Renal cortical epithelial cell (primary cell): ENCODE results near the gene MMP7. TPM values are rescaled to one million over a fixed set of nuclear protein-coding genes. Genes with fewer than 3 reads are reported as not detected.

Experiments
- DNase-seq: peaks from one replicate; pipeline ENCODE4 v3.0.0-alpha.2; 2011; ENCODE audit warnings: low read depth
- total RNA-seq: library from RNA; depleted of rRNA; stranded (reverse); fragments of >200 nt; gene quantifications from 2 replicates; pipeline ENCODE4 v1.2.3, GENCODE V29; 2014

MMP7 gene, protein sequence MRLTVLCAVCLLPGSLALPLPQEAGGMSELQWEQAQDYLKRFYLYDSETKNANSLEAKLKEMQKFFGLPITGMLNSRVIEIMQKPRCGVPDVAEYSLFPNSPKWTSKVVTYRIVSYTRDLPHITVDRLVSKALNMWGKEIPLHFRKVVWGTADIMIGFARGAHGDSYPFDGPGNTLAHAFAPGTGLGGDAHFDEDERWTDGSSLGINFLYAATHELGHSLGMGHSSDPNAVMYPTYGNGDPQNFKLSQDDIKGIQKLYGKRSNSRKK
- total RNA-seq, result 2,273 and 2,825 TPM in 2 replicates

- peak; percentile 98 for DNase-seq
Observed at GRCh38 chr11:102530558-102530957, at the start of gene MMP7. MMP7 (minus strand) TSS chr11:102530747; CDS start chr11:102530700, 47 bp downstream.

DNA sequence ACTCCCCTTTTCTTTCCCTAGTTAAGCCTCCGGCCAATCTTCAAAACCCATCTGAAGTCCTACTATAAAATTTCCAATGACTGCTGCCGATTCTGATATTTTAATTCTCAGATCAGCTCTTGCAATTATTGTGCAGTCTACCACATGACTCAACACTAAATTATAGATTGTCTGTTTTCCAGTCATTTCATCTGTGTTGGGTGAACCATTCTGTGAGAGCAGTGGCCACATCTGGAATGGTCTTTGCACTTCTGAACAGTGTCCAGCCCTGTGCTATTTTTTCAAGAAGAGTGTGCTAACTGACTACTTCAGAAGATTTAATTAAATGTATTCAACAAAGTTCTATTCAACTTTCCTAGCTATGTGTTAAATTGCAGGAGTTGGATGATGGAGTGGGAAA is 47.2 kb upstream of the MMP7 start:
- no peak for DNase-seq

GRCh38 chr11:102577182-102577581 is 46.6 kb upstream of the MMP7 start:
- peak; percentile 77 for DNase-seq

DNA sequence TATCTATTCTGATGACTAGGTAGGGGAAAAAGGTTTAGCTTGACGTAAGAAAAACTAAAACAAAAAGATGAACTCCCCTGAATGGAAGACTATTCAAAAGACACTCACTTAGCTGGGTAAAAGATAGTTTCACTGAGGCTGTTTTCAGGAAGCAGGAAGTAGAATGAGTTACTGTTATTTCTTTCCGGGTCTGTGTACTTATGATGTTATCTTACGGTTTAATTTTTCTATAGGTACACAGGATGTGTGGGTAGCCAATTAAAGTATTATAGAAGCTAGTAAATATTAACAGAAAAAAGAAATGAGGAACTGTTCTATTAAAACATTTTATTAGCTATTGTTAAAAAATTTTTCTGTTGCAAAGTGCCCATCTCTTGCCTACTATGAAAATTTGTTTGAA is 45.8 kb upstream of the MMP7 start:
- DNase-seq, result no peak

DNA sequence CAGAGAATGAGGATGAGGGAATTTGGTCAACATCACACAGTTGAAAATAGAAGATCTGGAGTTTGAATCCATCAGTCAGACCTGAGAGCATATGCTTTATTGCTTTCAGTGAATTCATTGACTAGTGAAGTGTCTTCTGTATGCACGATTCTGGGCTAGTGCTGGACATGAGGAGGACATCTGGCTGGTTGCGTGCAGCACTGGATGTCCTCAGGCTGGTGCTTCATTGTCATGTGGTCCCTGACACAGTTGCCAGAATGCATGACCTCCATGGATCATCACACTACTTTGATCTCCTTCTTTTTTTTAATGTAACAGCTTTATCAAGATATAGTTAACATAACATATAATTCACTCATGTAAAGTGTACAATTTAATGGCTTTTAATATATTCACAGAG is 44.5 kb upstream of the MMP7 start:
- no peak for DNase-seq

DNA sequence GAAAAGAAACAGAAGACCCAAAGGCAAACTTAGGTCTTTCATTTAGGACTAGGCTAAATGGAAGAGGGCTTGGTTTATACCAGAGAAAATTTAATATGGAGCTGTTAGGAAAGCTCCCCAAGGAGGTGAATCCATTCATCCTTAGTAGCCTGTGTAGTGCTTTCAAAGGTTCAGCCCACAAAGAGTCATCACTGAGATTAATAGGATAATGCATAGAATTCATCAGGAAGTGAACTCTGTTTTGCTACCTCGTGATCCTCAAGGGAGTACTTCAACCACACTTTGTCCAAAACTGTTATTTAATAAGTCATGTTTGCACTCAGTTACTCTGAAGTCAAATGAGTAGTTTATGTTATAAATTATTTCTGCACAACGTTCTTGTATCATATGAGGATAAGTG is 43.3 kb upstream of the MMP7 start:
- DNase-seq, result peak; percentile 46

GRCh38 chr11:102572554-102573220 is 42.1 kb upstream of the MMP7 start:
- DNase-seq, result no peak

- DNase-seq, result no peak
Observed at GRCh38 chr11:102568851-102569250, 38.3 kb upstream of the MMP7 start.

- no peak for DNase-seq
Observed at GRCh38 chr11:102566112-102566511, 35.6 kb upstream of the MMP7 start.

DNA sequence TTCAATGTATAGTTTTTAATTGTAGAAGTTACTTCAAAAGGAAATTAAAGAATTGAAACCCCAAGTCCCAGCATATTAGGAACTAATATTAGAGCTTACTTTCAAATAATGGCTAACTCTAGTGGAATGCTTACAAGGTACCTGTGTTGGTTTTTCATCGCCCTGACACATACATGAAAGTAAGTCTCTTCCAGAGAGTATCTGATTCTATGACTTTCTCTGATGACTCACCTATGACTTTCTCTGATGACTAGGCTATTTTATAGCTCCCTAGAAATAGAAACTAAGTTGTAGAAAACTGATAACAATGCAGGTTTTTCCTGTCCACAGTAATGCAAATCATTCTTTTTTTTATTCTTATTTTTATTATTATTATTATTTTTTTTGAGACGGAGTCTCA is 33.6 kb upstream of the MMP7 start:
- DNase-seq, result peak; percentile 96

- no peak for DNase-seq
Observed at GRCh38 chr11:102561636-102562035, 31.1 kb upstream of the MMP7 start.

- DNase-seq, result peak; percentile 98
Observed at GRCh38 chr11:102560555-102561011, 30.0 kb upstream of the MMP7 start.

DNA sequence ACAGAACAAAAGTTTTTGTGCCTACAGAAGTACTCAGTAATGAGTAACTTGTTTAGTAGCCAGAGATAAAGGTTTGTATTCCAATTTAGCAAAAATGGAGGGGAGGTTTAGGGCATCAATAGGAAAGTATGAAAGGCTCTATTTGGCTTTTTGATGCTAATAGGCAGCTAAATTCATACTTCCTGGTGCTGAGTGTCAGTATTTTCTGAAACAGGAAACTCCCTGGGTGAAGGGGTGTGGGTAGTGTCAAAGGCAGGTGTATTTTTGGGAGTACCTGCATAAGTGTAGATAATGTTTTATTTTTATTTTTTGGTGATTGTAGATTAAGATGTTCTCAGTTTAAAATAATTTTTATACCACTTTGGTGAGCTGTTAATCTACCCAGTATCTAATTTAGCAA is 29.3 kb upstream of the MMP7 start:
- DNase-seq, result no peak

DNA sequence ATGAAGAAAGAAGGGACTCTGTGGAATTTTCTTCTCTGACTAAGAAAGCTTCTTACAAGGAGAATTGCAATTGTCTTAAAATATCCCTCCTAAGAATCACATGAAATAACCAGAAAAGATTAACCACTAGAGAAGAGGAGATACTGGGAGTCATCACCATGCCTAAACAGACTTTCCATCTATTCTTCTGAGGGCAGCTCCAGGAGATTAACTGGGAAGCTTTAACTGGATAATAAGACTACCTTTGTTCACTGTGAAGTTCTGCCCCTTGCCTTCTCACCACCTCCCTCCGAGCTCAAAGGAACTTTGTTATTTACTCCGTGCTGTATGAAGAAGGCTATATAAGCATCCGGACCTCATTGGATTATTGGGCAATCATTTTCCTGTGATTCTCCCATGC is 24.5 kb upstream of the MMP7 start:
- no peak for DNase-seq

DNA sequence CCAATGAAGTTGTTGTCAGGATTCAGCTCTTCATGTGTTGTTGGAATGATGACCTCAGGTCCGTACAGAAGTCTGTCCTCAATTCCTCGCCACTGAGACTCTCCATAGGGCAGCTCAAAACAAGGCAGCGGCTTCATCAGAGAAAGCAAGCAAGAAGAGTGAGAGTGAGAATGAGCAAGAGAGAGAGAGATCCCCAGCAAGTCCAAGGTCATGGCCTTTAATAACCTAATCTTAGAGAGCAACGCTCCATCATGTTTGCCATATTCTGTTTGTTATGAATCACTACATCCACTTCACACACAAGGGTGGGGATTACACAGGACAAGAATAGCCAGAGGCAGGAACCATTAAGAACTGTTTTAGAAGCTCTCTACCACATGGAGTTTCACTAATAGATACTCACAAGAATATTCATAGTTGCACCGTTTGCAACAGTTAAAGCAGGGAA is 23.3 kb upstream of the MMP7 start:
- peak; percentile 72 for DNase-seq

GRCh38 chr11:102552447-102553194 is 22.1 kb upstream of the MMP7 start:
- DNase-seq, result peak; percentile 99

DNA sequence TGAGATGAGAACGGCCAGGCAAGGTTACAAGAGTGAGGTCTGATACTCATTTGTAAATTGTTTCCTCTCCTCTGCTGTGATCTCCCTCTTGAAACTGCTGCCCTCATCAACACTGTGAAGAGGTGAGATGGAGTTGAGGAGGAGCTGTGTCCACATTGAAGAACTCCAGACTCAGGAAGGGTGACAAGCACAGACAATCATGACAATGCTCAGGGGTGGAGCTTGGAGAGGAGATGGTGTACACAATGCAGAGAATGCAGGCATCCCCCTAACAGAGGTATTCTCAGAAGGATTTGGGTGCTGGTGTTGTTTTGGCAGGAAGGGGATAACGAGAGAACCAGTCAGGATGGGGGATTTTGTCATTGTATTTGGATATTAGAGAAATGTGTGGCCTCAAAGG is 21.5 kb upstream of the MMP7 start:
- DNase-seq, result no peak

GRCh38 chr11:102551169-102551781 is 20.7 kb upstream of the MMP7 start:
- DNase-seq, result no peak

- peak; percentile 95 for DNase-seq
Observed at GRCh38 chr11:102546923-102547471, 16.4 kb upstream of the MMP7 start.

DNA sequence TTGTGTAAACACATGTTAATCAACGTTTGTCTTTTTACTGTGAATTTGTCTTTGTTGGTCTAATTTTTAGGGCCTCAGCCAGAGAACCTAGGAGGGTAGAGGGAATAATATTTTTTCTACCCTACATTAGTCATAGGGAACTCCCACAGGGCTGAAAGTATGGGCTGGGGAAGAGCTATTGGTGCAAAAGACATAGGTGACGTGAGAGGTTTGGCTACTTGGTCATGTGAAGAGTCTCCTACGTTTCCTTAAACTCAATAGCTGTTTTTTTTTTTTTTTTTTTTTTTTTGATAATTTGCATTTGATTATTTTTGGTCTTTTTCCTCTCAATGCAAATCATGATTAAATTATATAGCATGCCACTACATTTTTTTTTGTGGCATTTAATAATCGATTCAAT is 15.9 kb upstream of the MMP7 start:
- peak; percentile 56 for DNase-seq

- no peak for DNase-seq
Observed at GRCh38 chr11:102545701-102546100, 15.2 kb upstream of the MMP7 start.

GRCh38 chr11:102544594-102544993 is 14.0 kb upstream of the MMP7 start:
- no peak for DNase-seq
